ENCODE data around the gene DMKN.

The DMKN gene

DNA sequence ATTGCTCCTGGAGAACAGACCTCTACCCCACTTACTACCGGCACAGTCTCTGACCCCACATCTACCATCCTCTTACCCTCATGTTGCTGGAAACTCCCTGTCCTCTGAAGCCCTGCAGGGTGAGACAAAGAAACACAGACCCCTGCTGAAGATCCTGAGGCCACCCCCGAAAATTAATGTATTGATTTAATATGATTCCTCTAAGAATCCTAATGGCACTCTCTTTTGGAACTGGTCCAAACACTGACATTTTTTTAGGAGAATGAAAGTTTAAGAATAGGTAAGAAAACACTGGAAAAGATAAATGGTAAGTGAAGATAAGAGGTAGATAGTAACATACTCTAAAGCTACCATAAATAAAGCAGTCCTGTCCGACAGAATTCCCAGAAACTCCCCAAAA is 5.3 kb downstream of the DMKN start:
- Histone ChIP-seq H3K36me3 (ENCODE audit: insufficient read depth, low read length) (peaks cover 23% of the 10 kb centered on the region), H3K9me3 (ENCODE audit: control insufficient read depth, insufficient read depth, low read length) (no peaks in the 10 kb centered on the region), H3K4me1 (ENCODE audit: insufficient read depth, low read length) (peaks cover 7% of the 10 kb centered on the region; the same call in 1 of the 2 replicates), H3K9ac (ENCODE audit: low read depth, low read length) (no peak overlapping the region; the same call in 1 of the 2 replicates)

- no peaks in the 10 kb centered on the region for H3K9me3 ChIP-seq (ENCODE audit: control insufficient read depth, insufficient read depth, low read length)
- no peak overlapping the region for H3K9ac ChIP-seq (ENCODE audit: low read depth, low read length)
- H3K36me3 ChIP-seq (ENCODE audit: insufficient read depth, low read length) = peaks cover 23% of the 10 kb centered on the region
- H3K4me1 ChIP-seq (ENCODE audit: insufficient read depth, low read length) = 0 out of 2 replicates have a peak, but pooled peaks cover 3% of the 10 kb centered on the region
These were observed 5.9 kb downstream of the DMKN start for GRCh38 chr19:35507561-35507960.

GRCh38 chr19:35506011-35506410 is 7.4 kb downstream of the DMKN start:
- Histone ChIP-seq H3K9me3 (ENCODE audit: control insufficient read depth, insufficient read depth, low read length) (no peaks in the 10 kb centered on the region), H3K4me1 (ENCODE audit: insufficient read depth, low read length) (0 out of 2 replicates have a peak, but pooled peaks cover 3% of the 10 kb centered on the region), H3K9ac (ENCODE audit: low read depth, low read length) (no peak overlapping the region), H3K36me3 (ENCODE audit: insufficient read depth, low read length) (peaks cover 23% of the 10 kb centered on the region)

GRCh38 chr19:35502751-35503150 is 10.7 kb downstream of the DMKN start:
- Histone ChIP-seq H3K4me1 (ENCODE audit: insufficient read depth, low read length) (no peaks in the 10 kb centered on the region), H3K9ac (ENCODE audit: low read depth, low read length) (no peak overlapping the region), H3K9me3 (ENCODE audit: control insufficient read depth, insufficient read depth, low read length) (no peaks in the 10 kb centered on the region), H3K36me3 (ENCODE audit: insufficient read depth, low read length) (peaks cover 19% of the 10 kb centered on the region)

DNA sequence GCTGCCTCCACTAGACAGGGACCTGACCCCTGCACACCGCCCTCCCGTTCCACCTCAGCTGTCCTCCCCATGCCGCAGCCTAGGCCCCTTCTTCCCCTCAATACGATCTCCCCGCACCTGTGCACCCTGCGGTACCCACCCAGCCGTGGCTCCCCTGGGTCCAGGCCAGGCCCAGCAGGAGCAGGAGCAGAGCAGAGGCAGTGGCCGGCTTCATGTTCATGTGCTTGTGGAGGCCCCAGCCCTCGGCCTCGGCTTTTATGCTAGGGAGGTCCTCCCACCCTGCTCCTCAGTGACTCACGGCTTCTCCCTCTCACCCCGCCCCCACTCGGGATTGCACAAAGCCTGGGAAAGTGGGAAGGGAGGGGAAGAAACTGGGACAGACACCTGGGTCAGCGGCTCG is 11.8 kb downstream of the DMKN start:
- Histone ChIP-seq H3K4me1 (ENCODE audit: insufficient read depth, low read length) (no peaks in the 10 kb centered on the region), H3K9ac (ENCODE audit: low read depth, low read length) (no peak overlapping the region), H3K9me3 (ENCODE audit: control insufficient read depth, insufficient read depth, low read length) (no peaks in the 10 kb centered on the region), H3K36me3 (ENCODE audit: insufficient read depth, low read length) (peaks cover 19% of the 10 kb centered on the region)

DNA sequence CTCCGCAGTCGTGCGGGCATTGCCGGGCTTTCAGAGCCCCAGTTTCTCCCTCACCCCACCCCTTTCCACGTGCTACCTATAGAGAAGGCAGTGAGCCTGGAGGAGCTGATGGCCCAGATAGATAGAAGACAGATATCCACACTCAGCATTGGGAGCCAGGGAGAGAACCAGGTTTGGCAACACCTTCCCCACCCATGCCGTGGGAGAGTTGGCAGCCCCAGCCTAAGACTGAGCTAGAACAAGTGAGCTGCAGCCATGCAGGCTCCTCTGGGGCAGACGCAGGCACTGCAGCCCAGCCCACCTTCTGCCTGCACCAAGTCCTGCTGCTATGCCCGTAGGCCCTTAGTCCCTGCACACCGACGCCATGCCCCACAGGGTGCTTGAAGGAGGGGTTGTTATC is 12.8 kb downstream of the DMKN start:
- Histone ChIP-seq H3K9me3 (ENCODE audit: control insufficient read depth, insufficient read depth, low read length) (no peaks in the 10 kb centered on the region), H3K9ac (ENCODE audit: low read depth, low read length) (no peak overlapping the region), H3K4me1 (ENCODE audit: insufficient read depth, low read length) (no peaks in the 10 kb centered on the region), H3K36me3 (ENCODE audit: insufficient read depth, low read length) (peaks cover 14% of the 10 kb centered on the region)

- Histone ChIP-seq H3K9ac (ENCODE audit: low read depth, low read length) (no peak overlapping the region), H3K9me3 (ENCODE audit: control insufficient read depth, insufficient read depth, low read length) (no peaks in the 10 kb centered on the region), H3K4me1 (ENCODE audit: insufficient read depth, low read length) (no peaks in the 10 kb centered on the region), H3K36me3 (ENCODE audit: insufficient read depth, low read length) (0 out of 2 replicates have a peak, but pooled peaks cover under 1% of the 10 kb centered on the region)
These were observed 14.4 kb downstream of the DMKN start for GRCh38 chr19:35498984-35499527.

DNA sequence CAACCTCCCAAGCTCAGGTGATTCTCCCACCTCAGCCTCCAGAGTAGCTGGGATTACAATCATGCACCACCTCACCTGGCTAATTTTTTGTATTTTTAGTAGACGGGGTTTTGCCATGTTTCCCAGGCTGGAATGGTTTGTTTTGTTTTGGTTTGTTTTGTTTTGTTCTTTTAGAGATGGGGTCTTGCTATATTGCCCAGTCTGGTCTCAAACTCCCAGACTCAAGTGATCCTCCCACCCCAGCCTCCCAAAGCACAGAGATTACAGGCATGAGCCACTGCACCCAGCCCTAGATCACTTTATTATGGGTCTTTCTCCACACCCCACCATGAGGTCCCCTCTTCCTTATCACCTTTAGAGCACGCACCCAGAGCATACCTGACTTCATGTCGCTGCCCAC is 15.2 kb downstream of the DMKN start:
- H3K4me1 ChIP-seq (ENCODE audit: insufficient read depth, low read length) = no peaks in the 10 kb centered on the region
- no peaks in the 10 kb centered on the region for H3K36me3 ChIP-seq (ENCODE audit: insufficient read depth, low read length)
- no peaks in the 10 kb centered on the region for H3K9me3 ChIP-seq (ENCODE audit: control insufficient read depth, insufficient read depth, low read length)
- H3K9ac ChIP-seq (ENCODE audit: low read depth, low read length) = no peak overlapping the region

DNA sequence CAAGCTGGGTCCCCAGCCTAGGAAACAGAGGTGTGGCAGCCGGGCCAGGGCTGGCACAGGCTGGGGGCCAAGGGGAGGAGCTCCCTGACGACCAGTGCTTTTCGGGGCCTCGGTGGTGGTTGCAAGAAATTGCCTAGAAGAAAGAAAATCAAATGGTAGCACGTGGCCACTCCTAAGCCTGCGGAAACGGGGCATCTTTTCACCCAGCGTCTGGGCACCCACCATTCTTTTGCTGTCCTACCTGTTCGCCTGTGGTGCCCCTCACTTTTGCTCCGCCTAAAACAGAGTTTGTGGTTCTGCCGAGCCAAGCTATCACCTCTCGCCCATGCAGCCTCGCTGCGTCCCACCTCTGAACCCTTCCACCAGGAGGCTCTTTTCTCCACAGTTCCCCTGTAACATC is 16.0 kb downstream of the DMKN start:
- Histone ChIP-seq H3K36me3 (ENCODE audit: insufficient read depth, low read length) (no peaks in the 10 kb centered on the region), H3K9ac (ENCODE audit: low read depth, low read length) (no peak overlapping the region), H3K9me3 (ENCODE audit: control insufficient read depth, insufficient read depth, low read length) (no peaks in the 10 kb centered on the region), H3K4me1 (ENCODE audit: insufficient read depth, low read length) (no peaks in the 10 kb centered on the region)

DNA sequence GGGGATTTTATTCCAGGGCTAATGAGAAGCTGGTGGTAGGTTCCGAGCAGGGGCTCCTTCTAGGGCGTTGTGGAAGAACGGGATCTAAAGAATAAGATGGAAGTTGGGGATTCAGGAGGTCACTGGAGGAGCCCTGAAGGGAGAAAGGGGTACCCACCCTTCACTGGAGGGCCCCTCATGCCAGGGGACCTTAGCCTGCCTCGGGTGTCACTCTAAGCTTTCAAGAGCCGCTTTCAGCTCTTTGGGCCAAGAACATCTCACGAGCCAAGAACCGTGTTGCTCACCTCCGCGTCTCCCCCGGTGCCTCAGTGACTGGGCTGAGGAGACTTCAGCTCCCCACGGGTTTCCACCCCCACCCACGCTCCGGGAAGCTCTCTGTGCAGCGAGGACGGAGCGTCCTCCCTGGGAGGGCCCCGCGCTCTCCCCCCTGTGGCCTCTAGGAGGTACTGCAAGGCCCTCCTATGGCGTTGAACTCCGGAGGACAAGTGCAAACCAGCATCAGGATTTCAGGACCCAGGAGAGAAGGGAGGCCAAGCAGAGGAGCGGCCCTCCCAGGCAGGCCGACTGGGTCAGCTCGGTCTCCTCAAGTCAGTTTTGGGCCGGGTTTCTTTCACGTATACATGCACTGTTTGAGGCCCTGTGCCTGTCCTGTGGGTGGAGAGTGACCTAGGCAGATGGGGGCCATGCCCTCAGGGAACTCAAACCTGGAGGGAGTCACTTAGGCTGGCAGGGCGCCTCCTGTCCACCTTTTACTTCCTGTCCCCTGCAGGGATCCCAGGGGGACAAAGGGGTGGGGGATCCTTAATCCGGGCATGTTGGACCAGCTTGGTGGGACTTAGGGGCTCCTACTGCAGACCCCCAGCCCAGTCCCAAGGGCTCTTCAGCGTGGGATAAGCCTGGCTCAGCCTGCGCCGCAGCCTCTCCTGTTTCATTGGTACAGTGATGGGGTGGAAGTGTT is 18.1 kb downstream of the DMKN start:
- H3K9ac ChIP-seq (ENCODE audit: low read depth, low read length) = no peak overlapping the region; the same call in 1 of the 2 replicates
- H3K36me3 ChIP-seq (ENCODE audit: insufficient read depth, low read length) = no peaks in the 10 kb centered on the region

DNA sequence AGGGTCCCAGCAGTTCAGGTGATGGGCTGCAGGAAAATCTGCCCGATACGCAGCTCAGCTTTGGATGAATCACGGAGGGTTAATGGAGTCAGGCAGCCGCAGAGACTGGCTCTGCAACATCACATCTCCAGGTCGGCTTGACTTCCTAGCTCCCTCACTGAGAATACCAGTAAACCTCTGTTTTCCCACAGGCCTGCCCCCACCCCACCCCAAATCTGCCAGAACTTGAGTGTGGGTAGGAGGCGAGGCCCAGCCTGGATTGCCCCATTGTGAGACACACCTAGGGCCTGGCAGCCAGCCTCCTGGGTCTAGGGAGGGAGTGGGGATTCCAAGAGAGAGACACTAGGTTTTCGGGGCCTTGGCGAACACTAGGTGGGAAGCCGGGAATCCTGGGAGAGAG is 19.5 kb downstream of the DMKN start:
- no peaks in the 10 kb centered on the region for H3K4me1 ChIP-seq (ENCODE audit: insufficient read depth, low read length)
- H3K9ac ChIP-seq (ENCODE audit: low read depth, low read length) = no peak overlapping the region
- H3K36me3 ChIP-seq (ENCODE audit: insufficient read depth, low read length) = no peaks in the 10 kb centered on the region
- H3K9me3 ChIP-seq (ENCODE audit: control insufficient read depth, insufficient read depth, low read length) = no peaks in the 10 kb centered on the region

More for the DNA sequence above, 18.1 kb downstream of the DMKN start:
- no peaks in the 10 kb centered on the region for H3K9me3 ChIP-seq (ENCODE audit: control insufficient read depth, insufficient read depth, low read length)
- no peaks in the 10 kb centered on the region for H3K4me1 ChIP-seq (ENCODE audit: insufficient read depth, low read length)

- Histone ChIP-seq H3K9me3 (ENCODE audit: control insufficient read depth, insufficient read depth, low read length) (no peaks in the 10 kb centered on the region), H3K9ac (ENCODE audit: low read depth, low read length) (no peak overlapping the region), H3K4me1 (ENCODE audit: insufficient read depth, low read length) (no peaks in the 10 kb centered on the region), H3K36me3 (ENCODE audit: insufficient read depth, low read length) (no peaks in the 10 kb centered on the region)
These were observed 21.6 kb downstream of the DMKN start for GRCh38 chr19:35491836-35492360.

DNA sequence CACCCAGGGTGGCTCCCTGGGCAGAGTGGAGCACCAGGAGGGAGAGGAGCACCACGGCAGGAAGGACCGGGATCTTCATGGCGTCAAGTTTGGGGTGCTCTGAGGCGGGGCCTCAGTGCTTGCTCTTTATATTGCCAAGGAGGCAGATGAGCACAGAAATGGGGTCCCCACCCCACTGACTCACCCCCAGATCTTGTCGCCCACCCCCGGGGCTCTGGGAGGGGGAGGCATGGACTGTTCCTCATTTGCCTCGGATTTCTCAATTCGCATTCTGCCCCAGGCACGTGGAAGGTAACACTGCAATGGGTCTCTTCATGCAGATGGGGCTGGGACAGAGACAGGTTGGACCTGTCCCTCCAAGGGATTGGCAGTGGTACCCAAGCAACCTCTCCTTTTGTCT is 23.1 kb downstream of the DMKN start, which contains the start of gene KRTDAP:
KRTDAP (minus strand) TSS at position 101 of the 400 bp plus-strand sequence; CDS start at position 79, 22 bp downstream.
- no peak within 1 kb of the TSS for H3K9ac ChIP-seq (ENCODE audit: low read depth, low read length)
- no peaks in the 10 kb centered on the region for H3K36me3 ChIP-seq (ENCODE audit: insufficient read depth, low read length)
- no peaks in the 10 kb centered on the region for H3K9me3 ChIP-seq (ENCODE audit: control insufficient read depth, insufficient read depth, low read length)
- no peaks in the 10 kb centered on the region for H3K4me1 ChIP-seq (ENCODE audit: insufficient read depth, low read length)

- Histone ChIP-seq H3K9me3 (ENCODE audit: control insufficient read depth, insufficient read depth, low read length) (no peaks in the 10 kb centered on the region), H3K4me1 (ENCODE audit: insufficient read depth, low read length) (no peaks in the 10 kb centered on the region), H3K9ac (ENCODE audit: low read depth, low read length) (no peak overlapping the region), H3K36me3 (ENCODE audit: insufficient read depth, low read length) (no peaks in the 10 kb centered on the region)
These were observed 24.8 kb downstream of the DMKN start for GRCh38 chr19:35488677-35489076.

Data from ES-I3 (cell line).